ENCODE results near the gene CTAGE15. TPM values are rescaled to one million over a fixed set of nuclear protein-coding genes. Genes with fewer than 3 reads are reported as not detected.
"Not testable (repeated sequence)": the region's sequence is repeated elsewhere in the genome, so short reads cannot be mapped to it uniquely, and the experiment has no call there.

CTAGE15 gene
- total RNA-seq, 6 experiments from 2014 or later, result 0.22 to 0.44 (median 0.36) TPM; not detected in 2

DNA sequence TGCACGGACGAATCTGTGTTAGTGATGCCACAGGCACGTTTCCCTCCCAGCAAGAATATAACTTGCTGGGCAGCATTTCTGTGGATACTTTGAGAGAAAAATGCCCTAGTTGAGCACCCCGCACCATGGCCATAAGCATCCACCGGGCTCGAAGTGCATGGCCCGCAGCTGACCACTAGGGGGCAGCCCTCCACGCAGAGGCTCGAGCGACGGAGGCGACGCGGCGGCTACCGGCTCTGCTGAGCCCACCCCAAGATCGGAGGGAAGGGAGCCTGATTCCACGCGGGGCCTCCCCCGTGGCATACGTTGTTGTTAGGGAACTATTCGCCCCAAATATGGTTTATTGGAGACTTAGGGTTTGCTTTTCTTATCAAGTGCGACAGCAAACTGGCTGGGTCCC is 48.5 kb downstream of the CTAGE15 start:
- H3K9me3 ChIP-seq; H3K4me3 ChIP-seq; H3K27ac ChIP-seq; H3K4me1 ChIP-seq; intact Hi-C loops (cut with DNase I); H3K27me3 ChIP-seq; H3K36me3 ChIP-seq: not testable (repeated sequence)
- ATAC-seq (peak; percentile 61 to 76 (median 67)), DNase-seq (peak in 2 of 3 donors; percentile 62 to 63)
- TF ChIP-seq, protein P1, sequence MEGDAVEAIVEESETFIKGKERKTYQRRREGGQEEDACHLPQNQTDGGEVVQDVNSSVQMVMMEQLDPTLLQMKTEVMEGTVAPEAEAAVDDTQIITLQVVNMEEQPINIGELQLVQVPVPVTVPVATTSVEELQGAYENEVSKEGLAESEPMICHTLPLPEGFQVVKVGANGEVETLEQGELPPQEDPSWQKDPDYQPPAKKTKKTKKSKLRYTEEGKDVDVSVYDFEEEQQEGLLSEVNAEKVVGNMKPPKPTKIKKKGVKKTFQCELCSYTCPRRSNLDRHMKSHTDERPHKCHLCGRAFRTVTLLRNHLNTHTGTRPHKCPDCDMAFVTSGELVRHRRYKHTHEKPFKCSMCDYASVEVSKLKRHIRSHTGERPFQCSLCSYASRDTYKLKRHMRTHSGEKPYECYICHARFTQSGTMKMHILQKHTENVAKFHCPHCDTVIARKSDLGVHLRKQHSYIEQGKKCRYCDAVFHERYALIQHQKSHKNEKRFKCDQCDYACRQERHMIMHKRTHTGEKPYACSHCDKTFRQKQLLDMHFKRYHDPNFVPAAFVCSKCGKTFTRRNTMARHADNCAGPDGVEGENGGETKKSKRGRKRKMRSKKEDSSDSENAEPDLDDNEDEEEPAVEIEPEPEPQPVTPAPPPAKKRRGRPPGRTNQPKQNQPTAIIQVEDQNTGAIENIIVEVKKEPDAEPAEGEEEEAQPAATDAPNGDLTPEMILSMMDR (IDR thresholded peaks at IDR 0.05), result peak in 2 of 4 donors; percentile 21 to 37
- no CpG with 5 or more reads among the region's 23 CpGs for WGBS (ENCODE audit: insufficient coverage, low coverage, low lambda C conversion rate, missing lambda C conversion rate)

GRCh38 chr7:143620646-143621045 is 49.0 kb downstream of the CTAGE15 start, which contains the start of gene TCAF2:
TCAF2 (plus strand) TSS chr7:143620974.
- H3K9me3 ChIP-seq; H3K27ac ChIP-seq; H3K4me3 ChIP-seq; H3K27me3 ChIP-seq; H3K4me1 ChIP-seq; H3K36me3 ChIP-seq; intact Hi-C loops (cut with DNase I): not testable (repeated sequence)
- ATAC-seq (peak; percentile 92 to 99 (median 96)), DNase-seq (peak; percentile 81 to 93 (median 92))
- WGBS (ENCODE audit: insufficient coverage, low coverage, low lambda C conversion rate, missing lambda C conversion rate), result no CpG with 5 or more reads among the region's 38 CpGs

DNA sequence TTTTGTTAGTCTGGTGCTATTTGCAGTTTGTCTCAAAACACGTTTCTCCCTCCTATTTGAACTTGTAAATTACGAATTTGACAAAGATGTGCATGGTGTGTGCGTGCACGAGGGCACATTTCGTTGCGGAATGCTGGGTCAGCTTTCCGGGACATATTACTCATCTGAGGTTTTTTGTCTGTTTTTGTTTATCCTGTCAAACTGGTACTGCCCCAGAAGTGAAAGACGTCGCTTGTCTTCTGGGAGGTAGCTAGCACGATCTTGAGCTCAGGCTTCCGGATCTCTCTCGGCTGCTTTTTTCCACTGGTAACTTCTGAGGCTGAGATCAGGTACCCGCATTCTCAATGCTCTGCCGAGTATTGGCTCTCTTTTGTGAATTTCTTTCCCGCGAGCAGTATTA is 49.6 kb downstream of the CTAGE15 start:
- H3K27me3 ChIP-seq; H3K27ac ChIP-seq; DNase-seq; H3K36me3 ChIP-seq; H3K4me3 ChIP-seq; H3K4me1 ChIP-seq; intact Hi-C loops (cut with DNase I); H3K9me3 ChIP-seq: not testable (repeated sequence)
- WGBS (ENCODE audit: insufficient coverage, low coverage, low lambda C conversion rate, missing lambda C conversion rate), result no CpG with 5 or more reads among the region's 16 CpGs
- ATAC-seq, result peak; percentile 10 to 37 (median 14)

DNA sequence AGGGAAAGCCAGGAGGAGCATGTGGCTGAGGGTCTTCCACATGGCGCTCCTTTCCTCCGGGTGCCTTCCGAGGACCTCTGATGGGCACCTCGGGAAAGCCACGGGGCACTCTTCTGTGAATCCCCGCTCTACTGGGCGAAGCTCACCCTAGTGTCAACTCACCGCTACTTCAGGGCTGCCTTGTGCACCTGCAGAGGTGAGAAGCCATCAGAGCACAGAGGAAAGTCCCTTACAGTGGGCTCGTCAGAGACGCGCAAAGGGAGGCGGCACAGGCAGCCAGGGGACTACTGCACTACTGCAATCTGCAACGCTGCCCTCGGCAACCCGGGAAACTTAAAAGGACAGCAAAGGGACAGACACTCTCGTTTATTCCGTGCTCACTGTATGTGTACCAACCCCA is 50.5 kb downstream of the CTAGE15 start:
- H3K36me3 ChIP-seq; H3K27me3 ChIP-seq; DNase-seq; H3K27ac ChIP-seq; intact Hi-C loops (cut with DNase I); H3K4me3 ChIP-seq; H3K4me1 ChIP-seq; H3K9me3 ChIP-seq: not testable (repeated sequence)
- ATAC-seq, result peak in 3 of 4 donors; percentile 7 to 20 (median 12)
- no CpG with 5 or more reads among the region's 17 CpGs for WGBS (ENCODE audit: insufficient coverage, low coverage, low lambda C conversion rate, missing lambda C conversion rate)

Small RNA genes lying within 50 kb of the gene (small RNA-seq; reads per million reads assigned to genes)
- gene AC073264.2, result 0 reads per million in 2 experiments
- gene RNU6-162P, result 0 reads per million in 2 experiments

Other genes starting within 250 kb of the CTAGE15 start
- under 1 TPM; 0.05 to 0.51 (median 0.14) TPM for gene FAM131B, start 209.1 kb upstream of the CTAGE15 start, total RNA-seq
- gene ZYX, start 190.5 kb upstream of the CTAGE15 start, total RNA-seq, result 100 to 1,000 TPM in 1 of 6 experiments, 10 to 100 TPM in 5; 29.7 to 129 (median 43.6) TPM
- gene EPHA1, start 162.9 kb upstream of the CTAGE15 start, total RNA-seq, result 10 to 100 TPM; 12.6 to 41.3 (median 16.5) TPM
- under 1 TPM in 1 of 6 experiments, not detected in 5; 0.35 TPM for gene TAS2R60, start 128.3 kb upstream of the CTAGE15 start, total RNA-seq
- not detected for gene TAS2R41, start 93.9 kb upstream of the CTAGE15 start, total RNA-seq
- gene TCAF2, start 49.2 kb downstream of the CTAGE15 start, total RNA-seq, result 1 to 10 TPM; 2.2 to 8.0 (median 6.0) TPM
- gene CTAGE6, start 185.9 kb downstream of the CTAGE15 start, total RNA-seq, result under 1 TPM in 2 of 6 experiments, not detected in 4; 0.12 to 0.22 TPM